ENCODE measurements around the gene RAB8B.

DNA sequence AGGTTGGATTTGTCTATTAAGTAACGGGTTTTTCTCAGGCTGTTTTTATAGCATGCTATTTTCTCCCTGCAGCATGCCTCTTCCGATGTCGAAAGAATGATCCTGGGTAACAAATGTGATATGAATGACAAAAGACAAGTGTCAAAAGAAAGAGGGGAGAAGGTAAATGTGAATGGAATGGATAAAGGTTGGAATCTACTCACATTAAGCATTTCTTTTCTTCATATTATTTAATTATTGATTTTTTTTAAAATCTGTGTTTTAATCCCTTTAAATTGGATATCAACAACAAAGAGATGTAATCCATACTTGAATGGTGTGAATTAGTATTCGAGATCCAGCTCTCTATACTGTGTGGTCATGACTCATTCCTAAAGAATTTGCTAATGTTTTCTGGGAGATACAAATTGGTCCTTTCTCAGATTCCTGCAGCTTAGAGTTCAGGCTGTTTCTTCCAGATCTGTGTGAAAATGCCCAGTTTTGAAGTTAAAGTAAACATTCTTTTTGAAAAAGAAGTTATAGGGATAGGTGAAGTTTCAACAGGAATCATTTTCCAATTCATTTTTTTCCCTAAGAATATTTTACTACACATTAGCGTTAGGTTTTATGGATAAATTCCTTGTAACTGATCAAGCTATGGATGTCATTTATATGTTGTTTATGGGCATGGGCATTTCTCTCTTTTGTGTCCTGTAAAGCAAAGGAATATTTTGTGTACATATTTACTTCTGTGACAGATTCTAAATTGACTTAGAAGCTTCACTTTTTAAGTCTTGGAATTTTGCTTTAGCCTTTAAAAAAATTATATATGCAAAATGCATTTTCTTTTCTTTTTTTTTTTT, 67.2 kb downstream of the RAB8B start:
- TF ChIP-seq CTCF (conservative IDR thresholded peaks at IDR 0.05) (no peak), EZH2 (IDR thresholded peaks at IDR 0.05; ENCODE audit: low read depth) (no peak)
